K562 (cell line): ENCODE data around the gene DAAM1. TPM values are rescaled to one million over a fixed set of nuclear protein-coding genes. Genes with fewer than 3 reads are reported as not detected.

Experiments used
- ATAC-seq: fragments of 200-7000 bp; cut with Tn5 transposase; 3 replicates; pipeline ENCODE4 v1.9.1; 2020; ENCODE audit warnings: moderate library complexity
- BruUV-seq: library from RNA; stranded (reverse); fragments of 400-500 nt; replicated peaks from 2 replicates; lab custom pipeline; 2021; lab: Mats Ljungman, UMichigan
- CTCF ChIA-PET: fragments of 300-600 bp; formaldehyde crosslinking; extraction: SDS; loops from one replicate; lab custom pipeline; 2021; ENCODE audit warnings: low intra/inter-chr PET ratio; lab: Yijun Ruan, JAX
- POLR2A ChIA-PET: fragments of 300-600, 350-650 bp; sonication (Branson Sonifier 250); formaldehyde crosslinking; extraction: SDS; loops from one replicate; lab custom pipeline; 2021; ENCODE audit warnings: antibody characterized with exemption, inconsistent platforms; lab: Yijun Ruan, JAX
- DNase-seq, 4 experiments: peaks; one replicate each; pipeline versions ENCODE4 v3.0.0 to v3.0.0-alpha.2; 2011 to 2018; ENCODE audit warnings: low spot score in 3 of 4, mixed read lengths in 3 of 4; ENCODE audit errors: extremely low read depth in 1 of 4
- FAIRE-seq: peaks from 2 replicates; lab custom pipeline; 2011; peaks lifted over from hg19 to GRCh38; lab: Jason Lieb, UNC
- H2AFZ ChIP-seq: 2 replicates; pipeline ENCODE4 v1.6.0; 2011; ENCODE audit warnings: low read depth, low read length, control low read depth, inconsistent platforms
- H3K27ac ChIP-seq: fragments of 200-600 bp; 3 replicates; pipeline ENCODE4 v1.8.0; 2011; ENCODE audit warnings: low read depth, mild to moderate bottlenecking, control low read depth, inconsistent platforms, low read length, moderate library complexity, mixed read lengths; ENCODE audit errors: extremely low read depth
- H3K27me3 ChIP-seq, 2 experiments: fragments of 300-600 bp in 1 of 2; 2 replicates in 1 of 2; 3 replicates in 1 of 2; pipeline versions ENCODE4 v1.6.0 to v1.8.0; 2011; ENCODE audit warnings: inconsistent platforms in 2 of 2, low read length in 2 of 2, mild to moderate bottlenecking in 1 of 2, mixed read lengths in 1 of 2, moderate library complexity in 1 of 2; ENCODE audit not compliant: control insufficient read depth in 2 of 2, insufficient read depth in 2 of 2
- H3K36me3 ChIP-seq: fragments of 300-600 bp; 3 replicates; pipeline ENCODE4 v1.8.0; 2011; ENCODE audit warnings: mild to moderate bottlenecking, low read length, inconsistent platforms; ENCODE audit not compliant: control insufficient read depth, insufficient read depth
- H3K4me1 ChIP-seq, 2 experiments: fragments of 200-600 bp in 1 of 2; replicated peaks in 1 of 2; 2 replicates in 1 of 2; 3 replicates in 1 of 2; pipeline versions ENCODE4 v1.5.1 to v1.8.0; 2011; ENCODE audit warnings: inconsistent platforms in 2 of 2, low read length in 2 of 2, mild to moderate bottlenecking in 1 of 2, mixed read lengths in 1 of 2, moderate library complexity in 1 of 2; ENCODE audit not compliant: control insufficient read depth in 2 of 2, insufficient read depth in 2 of 2
- H3K4me2 ChIP-seq: 2 replicates; pipeline ENCODE4 v1.6.1; 2011; ENCODE audit warnings: low read length, control low read depth, inconsistent platforms, mixed read lengths; ENCODE audit not compliant: insufficient read depth
- H3K4me3 ChIP-seq: fragments of 200-600 bp; sonication (generic), shearing (Covaris generic); 2 replicates; pipeline ENCODE4 v1.5.1; 2016; ENCODE audit warnings: control low read depth, inconsistent platforms
- H3K79me2 ChIP-seq: fragments of 200-600 bp; 3 replicates; pipeline ENCODE4 v1.8.0; 2011; ENCODE audit warnings: low read length, inconsistent platforms; ENCODE audit not compliant: control insufficient read depth, insufficient read depth
- H3K9ac ChIP-seq, 2 experiments: 2 replicates each; pipeline versions ENCODE4 v1.6.0 to v1.6.1; 2011; ENCODE audit warnings: low read depth in 2 of 2, low read length in 2 of 2, control low read depth in 1 of 2, inconsistent platforms in 1 of 2, mild to moderate bottlenecking in 1 of 2, mixed read lengths in 1 of 2; ENCODE audit not compliant: insufficient read depth in 1 of 2
- H3K9me1 ChIP-seq: one replicate; pipeline ENCODE4 v1.6.0; 2011; ENCODE audit warnings: inconsistent platforms, mild to moderate bottlenecking, low read length, moderate library complexity; ENCODE audit not compliant: control insufficient read depth, insufficient read depth
- H3K9me3 ChIP-seq: replicated peaks from 2 replicates; pipeline ENCODE4 v1.5.1; 2011; ENCODE audit warnings: low read depth, low read length, inconsistent platforms; ENCODE audit not compliant: control insufficient read depth, insufficient read depth
- H4K20me1 ChIP-seq: replicated peaks from 2 replicates; pipeline ENCODE4 v1.6.1; 2011; ENCODE audit warnings: low read length, inconsistent platforms, mixed read lengths; ENCODE audit not compliant: control insufficient read depth, insufficient read depth
- ARID3B ChIP-seq: fragments of 250-450 bp; sonication (Bioruptor Pico); IDR thresholded peaks from 2 replicates; pipeline ENCODE4 v1.4.0; 2020; ENCODE audit warnings: borderline replicate concordance
- CHD4 ChIP-seq: fragments of 200-600 bp; sonication (generic); IDR thresholded peaks from 3 replicates; pipeline ENCODE4 v1.6.1; 2012; ENCODE audit warnings: low read depth, mild to moderate bottlenecking, mixed read lengths, low read length, inconsistent platforms; ENCODE audit not compliant: insufficient read depth, insufficient replicate concordance, poor library complexity, severe bottlenecking
- HDAC1 ChIP-seq, 2 experiments: fragments of 450-650 bp; IDR thresholded peaks; 2 replicates each; pipeline ENCODE4 v1.6.1; 2016 to 2017; ENCODE audit warnings: inconsistent platforms in 1 of 2, mild to moderate bottlenecking in 1 of 2, moderate library complexity in 1 of 2
- HDAC6 ChIP-seq: IDR thresholded peaks from 2 replicates; pipeline ENCODE4 v1.6.1; 2012; ENCODE audit warnings: low read depth, mild to moderate bottlenecking, control low read depth, inconsistent platforms, low read length, moderate library complexity
- JUNB ChIP-seq: fragments of 450-650 bp; formaldehyde crosslinking; conservative IDR thresholded peaks from 2 replicates; pipeline ENCODE4 v1.4.0; 2020; ENCODE audit warnings: mild to moderate bottlenecking
- NFIX ChIP-seq: fragments of 250-450 bp; sonication (Bioruptor Pico); IDR thresholded peaks from 2 replicates; pipeline ENCODE4 v1.4.0; 2020; ENCODE audit warnings: low read depth, mild to moderate bottlenecking, moderate library complexity
- NFRKB ChIP-seq: fragments of 450-650 bp; IDR thresholded peaks from 2 replicates; pipeline ENCODE4 v1.6.1; 2016; ENCODE audit warnings: low read depth
- PRDM10 ChIP-seq: fragments of 450-650 bp; IDR thresholded peaks from 2 replicates; pipeline ENCODE4 v1.6.1; 2018; ENCODE audit not compliant: partially characterized antibody
- PURB ChIP-seq: sonication (generic); formaldehyde crosslinking; IDR thresholded peaks from 2 replicates; pipeline ENCODE4 v1.9.0; 2021; ENCODE audit warnings: low read depth, mild to moderate bottlenecking, missing genetic modification reagents
- SAFB ChIP-seq: fragments of 200-400 bp; formaldehyde crosslinking; IDR thresholded peaks from 2 replicates; pipeline ENCODE4 v1.6.1; 2017; ENCODE audit warnings: low read depth, low read length, borderline replicate concordance
- SP1 ChIP-seq: sonication (generic); formaldehyde crosslinking; IDR thresholded peaks from 2 replicates; pipeline ENCODE4 v1.8.1; 2022; ENCODE audit warnings: mild to moderate bottlenecking, missing genetic modification reagents
- SREBF1 ChIP-seq: fragments of 150-350 bp; IDR thresholded peaks from 2 replicates; pipeline ENCODE4 v1.6.1; 2014; ENCODE audit warnings: antibody characterized with exemption, low read depth, low read length, borderline replicate concordance
- TAF9B ChIP-seq: fragments of 450-650 bp; IDR thresholded peaks from 2 replicates; pipeline ENCODE4 v1.6.1; 2018; ENCODE audit warnings: mild to moderate bottlenecking; ENCODE audit not compliant: partially characterized antibody
- TCF15 ChIP-seq: fragments of 250-450 bp; sonication (Bioruptor Pico); IDR thresholded peaks from 2 replicates; pipeline ENCODE4 v1.8.0; 2022; ENCODE audit warnings: moderate library complexity, mild to moderate bottlenecking, inconsistent platforms
- THRAP3 ChIP-seq: fragments of 450-650 bp; IDR thresholded peaks from 2 replicates; pipeline ENCODE4 v1.6.1; 2016; ENCODE audit warnings: mild to moderate bottlenecking, inconsistent platforms, borderline replicate concordance
- ZNF395 ChIP-seq: fragments of 200-800 bp; sonication (Bioruptor generic); IDR thresholded peaks from 2 replicates; pipeline ENCODE4 v1.6.1; 2017; ENCODE audit warnings: missing genetic modification characterization, missing compliant biosample characterization
- WGBS: fragments of 100-300 bp; shearing (Covaris generic); methylation state at CpG from one replicate; pipeline ENCODE4 v1.1.6; 2016; ENCODE audit warnings: low coverage, mixed read lengths; ENCODE audit not compliant: insufficient coverage; ENCODE audit errors: missing lambda C conversion rate; 5-methylcytosine and 5-hydroxymethylcytosine counted together
- in situ Hi-C: fragments of 300-500 bp; cut with MboI; formaldehyde crosslinking; loops from 4 replicates; pipeline ENCODE4 v1.15.0; 2018; ENCODE audit warnings: inconsistent platforms, mixed read lengths
- intact Hi-C: fragments of 100-400 bp; cut with micrococcal nuclease; formaldehyde crosslinking; loops from 2 replicates; pipeline ENCODE4 v1.14.2; 2022
- polyA plus RNA-seq, 8 experiments: library from polyadenylated mRNA; depleted of rRNA in 4 of 8; stranded (reverse) in 5 of 8; unstranded in 3 of 8; fragments of >200 nt; fragmentation: Nextera tagmentation in 2 of 8; fragmentation: Illumina TruSeq in 1 of 8; extraction: Ambion mirVana in 2 of 8; extraction: Trizol in 1 of 8; gene quantifications; 2 replicates each; pipeline versions ENCODE4 v1.2.1 to v1.2.3, GENCODE V29; 2011 to 2014; ENCODE audit warnings: inconsistent platforms in 1 of 8, missing spikeins in 1 of 8
- total RNA-seq, 7 experiments: library from RNA; depleted of rRNA in 6 of 7; stranded (reverse); fragments of >200 nt in 6 of 7; fragmentation: Illumina TruSeq in 2 of 7; extraction: Trizol in 2 of 7; gene quantifications; 2 replicates each; pipeline versions ENCODE4 v1.2.1 to v1.2.3, GENCODE V29; 2011 to 2021; ENCODE audit warnings: low replicate concordance in 1 of 7

The DAAM1 gene
- total and polyA plus RNA-seq, 9 of the 15 experiments (the other 6 are each of a cell fraction or from before 2014, with no cell fraction given): 3.6 to 11.6 (median 6.7) TPM

- H3K9ac ChIP-seq: no peak overlapping the region
- ATAC-seq (no peak), FAIRE-seq (no peak), DNase-seq (no peak)
- no peak overlapping the region for H3K4me3 ChIP-seq
- no peaks in the 10 kb centered on the region for H3K9me3 ChIP-seq
- H3K9me1 ChIP-seq: no peaks in the 10 kb centered on the region
- no peak overlapping the region for H2AFZ ChIP-seq
- POLR2A ChIA-PET: no interaction called here
- no peaks in the 10 kb centered on the region for H4K20me1 ChIP-seq
- H3K27ac ChIP-seq: no peak overlapping the region
- no peak overlapping the region for H3K4me2 ChIP-seq
- no TSS peak for BruUV-seq
- CTCF ChIA-PET: no interaction called here
- WGBS: 0% methylated on average over 1 of the region's 1 CpG
- no peaks in the 10 kb centered on the region; a peak in 1 of 5 replicates for H3K27me3 ChIP-seq
- H3K36me3 ChIP-seq: no peaks in the 10 kb centered on the region
- no peaks in the 10 kb centered on the region for H3K4me1 ChIP-seq
- H3K79me2 ChIP-seq: no peaks in the 10 kb centered on the region
- intact Hi-C loops: loop anchor here (10.0 kb wide), 1 partner anchor 158 kb away; no protein-coding TSS in a partner anchor
- in situ Hi-C loops: no loop called here
- TF ChIP-seq ARID3B (CRISPR knock-in tag) (no peak), TAF9B (no peak), HDAC6 (no peak), PURB (no peak), CHD4 (no peak), SAFB (no peak), ZNF395 (CRISPR knock-in tag) (no peak), JUNB (no peak), PRDM10 (no peak), NFIX (no peak), HDAC1 (IDR thresholded peaks at IDR 0.05) (no peak), SP1 (no peak), NFRKB (no peak), SREBF1 (no peak), TCF15 (CRISPR knock-in tag) (no peak), THRAP3 (no peak)
Measured at GRCh38 chr14:59147007-59147406, 41.5 kb upstream of the DAAM1 start.
